Muscle of leg (tissue), 11 donors: ENCODE results near the gene SAT2. TPM values are rescaled to one million over a fixed set of nuclear protein-coding genes. Genes with fewer than 3 reads are reported as not detected.

ENCODE experiments used
- DNase-seq: peaks from one replicate; pipeline ENCODE4 v3.0.0; 2013
- H3K27ac ChIP-seq: one replicate; pipeline ENCODE4 v1.5.1; 2013; ENCODE audit warnings: mild to moderate bottlenecking, low read length, control low read depth
- H3K27me3 ChIP-seq: one replicate; pipeline ENCODE4 v1.6.1; 2013; ENCODE audit warnings: low read length; ENCODE audit not compliant: control insufficient read depth, insufficient read depth
- H3K36me3 ChIP-seq: one replicate; pipeline ENCODE4 v1.6.1; 2013; ENCODE audit warnings: low read length; ENCODE audit not compliant: control insufficient read depth, insufficient read depth
- H3K4me1 ChIP-seq: one replicate; pipeline ENCODE4 v1.6.1; 2013; ENCODE audit warnings: low read length; ENCODE audit not compliant: control insufficient read depth, insufficient read depth
- H3K4me3 ChIP-seq: one replicate; pipeline ENCODE4 v1.5.1; 2013; ENCODE audit warnings: low read length, control low read depth
- H3K9me3 ChIP-seq: replicated peaks from 2 replicates; pipeline ENCODE4 v1.6.1; 2013; ENCODE audit warnings: low read depth, low read length; ENCODE audit not compliant: control insufficient read depth
- WGBS: methylation state at CpG from one replicate; pipeline ENCODE4 v1.1.5; 2013; ENCODE audit warnings: missing lambda C conversion rate; ENCODE audit not compliant: insufficient coverage; 5-methylcytosine and 5-hydroxymethylcytosine counted together
- polyA plus RNA-seq, 8 donors: library from polyadenylated mRNA; unstranded; fragments of 120-200 nt; gene quantifications; one replicate each; pipeline versions ENCODE4 v1.2.1 to v1.2.3, GENCODE V29; 2013; ENCODE audit warnings: inconsistent platforms in 1 of 8, low replicate concordance in 1 of 8; ENCODE audit not compliant: insufficient read length in 8 of 8, insufficient read depth in 1 of 8
- total RNA-seq: library from RNA; stranded (reverse); fragments of 120-200 nt; gene quantifications from one replicate; pipeline ENCODE4 v1.2.4, GENCODE V29; 2013

SAT2 gene
- total and polyA plus RNA-seq, 9 donors = 61.5 to 82.1 (median 70.6) TPM

GRCh38 chr17:7655541-7655840, 27.9 kb upstream of the SAT2 start:
- no peak for DNase-seq
- Histone ChIP-seq H3K4me3 (no peak overlapping the region), H3K9me3 (no peaks in the 10 kb centered on the region), H3K4me1 (peaks cover 22% of the 10 kb centered on the region), H3K27ac (no peak overlapping the region), H3K27me3 (peaks cover 16% of the 10 kb centered on the region), H3K36me3 (peaks cover 14% of the 10 kb centered on the region)
- WGBS = 90% methylated on average over 12 of the region's 17 CpGs

GRCh38 chr17:7654832-7655540, 27.4 kb upstream of the SAT2 start:
- no peak for DNase-seq
- peaks cover 21% of the 10 kb centered on the region for H3K27me3 ChIP-seq
- no peaks in the 10 kb centered on the region for H3K9me3 ChIP-seq
- 70% methylated on average over 10 of the region's 16 CpGs for WGBS
- H3K4me3 ChIP-seq = no peak overlapping the region
- H3K4me1 ChIP-seq = peaks cover 27% of the 10 kb centered on the region
- no peak overlapping the region for H3K27ac ChIP-seq
- H3K36me3 ChIP-seq = peaks cover 14% of the 10 kb centered on the region

- no peaks in the 10 kb centered on the region for H3K9me3 ChIP-seq
- H3K27me3 ChIP-seq = peaks cover 23% of the 10 kb centered on the region
- WGBS = 64% methylated on average over 7 of the region's 12 CpGs
- H3K36me3 ChIP-seq = peaks cover 14% of the 10 kb centered on the region
- peak overlapping the region; percentile 72 for H3K4me3 ChIP-seq
- DNase-seq = no peak
- H3K27ac ChIP-seq = peak overlapping the region; percentile 29
- H3K4me1 ChIP-seq = peaks cover 28% of the 10 kb centered on the region
Observed at GRCh38 chr17:7652388-7653356, 25.1 kb upstream of the SAT2 start.

GRCh38 chr17:7651665-7652387, 24.2 kb upstream of the SAT2 start:
- H3K36me3 ChIP-seq = peaks cover 14% of the 10 kb centered on the region
- WGBS = under 1% methylated on average over 37 of the region's 54 CpGs
- peak; percentile 84 for DNase-seq
- peaks cover 20% of the 10 kb centered on the region for H3K4me1 ChIP-seq
- H3K27ac ChIP-seq = peak overlapping the region; percentile 29
- no peaks in the 10 kb centered on the region for H3K9me3 ChIP-seq
- H3K4me3 ChIP-seq = peak overlapping the region; percentile 72
- H3K27me3 ChIP-seq = peaks cover 23% of the 10 kb centered on the region

GRCh38 chr17:7651097-7651664, 23.6 kb upstream of the SAT2 start:
- DNase-seq = no peak
- Histone ChIP-seq H3K27ac (peak overlapping the region; percentile 13), H3K9me3 (no peaks in the 10 kb centered on the region), H3K4me3 (peak overlapping the region; percentile 72), H3K27me3 (peaks cover 23% of the 10 kb centered on the region), H3K4me1 (peaks cover 18% of the 10 kb centered on the region), H3K36me3 (peaks cover 14% of the 10 kb centered on the region)
- WGBS = under 1% methylated on average over 37 of the region's 45 CpGs

- WGBS = under 1% methylated on average over 24 of the region's 34 CpGs
- H3K36me3 ChIP-seq = peaks cover 10% of the 10 kb centered on the region
- peaks cover 18% of the 10 kb centered on the region for H3K4me1 ChIP-seq
- peak within 1 kb of the TSS; percentile 65 for H3K27ac ChIP-seq
- peaks cover 23% of the 10 kb centered on the region for H3K27me3 ChIP-seq
- peak; percentile 87 for DNase-seq
- peak within 1 kb of the TSS; percentile 72 for H3K4me3 ChIP-seq
- no peaks in the 10 kb centered on the region for H3K9me3 ChIP-seq
Observed at GRCh38 chr17:7650509-7651096, 23.0 kb upstream of the SAT2 start, which contains the start of gene ATP1B2. ATP1B2 (plus strand) TSS chr17:7650926; CDS start chr17:7651519, 593 bp downstream.

- H3K4me1 ChIP-seq = peaks cover 15% of the 10 kb centered on the region
- WGBS = no CpG with 5 or more reads among the region's 4 CpGs
- DNase-seq = no peak
- no peaks in the 10 kb centered on the region for H3K9me3 ChIP-seq
- no peak overlapping the region for H3K27ac ChIP-seq
- no peaks in the 10 kb centered on the region for H3K36me3 ChIP-seq
- H3K4me3 ChIP-seq = no peak overlapping the region
- H3K27me3 ChIP-seq = peaks cover 14% of the 10 kb centered on the region
Observed at GRCh38 chr17:7647018-7647417, 19.4 kb upstream of the SAT2 start.

- Histone ChIP-seq H3K27ac (no peak overlapping the region), H3K4me1 (peaks cover 12% of the 10 kb centered on the region), H3K9me3 (no peaks in the 10 kb centered on the region), H3K36me3 (no peaks in the 10 kb centered on the region), H3K4me3 (no peak overlapping the region), H3K27me3 (peaks cover 13% of the 10 kb centered on the region)
- peak; percentile 68 for DNase-seq
- 38% methylated on average over 5 of the region's 9 CpGs for WGBS
Observed at GRCh38 chr17:7646457-7646856, 18.8 kb upstream of the SAT2 start.

- DNase-seq = no peak
- Histone ChIP-seq H3K27ac (no peak overlapping the region), H3K4me1 (no peaks in the 10 kb centered on the region), H3K27me3 (no peaks in the 10 kb centered on the region), H3K9me3 (no peaks in the 10 kb centered on the region), H3K36me3 (no peaks in the 10 kb centered on the region), H3K4me3 (no peak overlapping the region)
- 100% methylated on average over 2 of the region's 4 CpGs for whole genome bisulfite sequencing
Observed at GRCh38 chr17:7644775-7645174, 17.2 kb upstream of the SAT2 start.
